HG03064 (cell line): ENCODE results near the gene SRMS.

Experiments
- ATAC-seq: cut with Tn5 transposase; IDR thresholded peaks from one replicate; pipeline ENCODE4 v1.9.1; 2021; ENCODE audit warnings: low read depth; ENCODE audit not compliant: unreplicated experiment

Gene SRMS

GRCh38 chr20:63547725-63548480 is at the start of gene SRMS:
Gene SRMS, minus strand, starts transcription at chr20:63547749. Its CDS starts 286 bp downstream, at chr20:63547463.
- ATAC-seq, result no peak

GRCh38 chr20:63596423-63596822 is 48.9 kb upstream of the SRMS start:
- no peak for ATAC-seq

- ATAC-seq, result no peak
Measured at GRCh38 chr20:63595416-63596127, 48.0 kb upstream of the SRMS start.

GRCh38 chr20:63594043-63594561 is 46.6 kb upstream of the SRMS start:
- ATAC-seq, result no peak

- no peak for ATAC-seq
Measured at GRCh38 chr20:63592661-63593060, 45.1 kb upstream of the SRMS start.

GRCh38 chr20:63591786-63592355 is 44.3 kb upstream of the SRMS start:
- no peak for ATAC-seq

- ATAC-seq, result no peak
Measured at GRCh38 chr20:63591147-63591533, 43.6 kb upstream of the SRMS start.

- no peak for ATAC-seq
Measured at GRCh38 chr20:63590218-63591146, 42.9 kb upstream of the SRMS start.

GRCh38 chr20:63589261-63590217 is 42.0 kb upstream of the SRMS start:
- ATAC-seq, result no peak

GRCh38 chr20:63588641-63589041 is 41.1 kb upstream of the SRMS start:
- no peak for ATAC-seq

- ATAC-seq, result no peak
Measured at GRCh38 chr20:63587776-63588591, 40.4 kb upstream of the SRMS start.

GRCh38 chr20:63587256-63587655 is 39.7 kb upstream of the SRMS start:
- no peak for ATAC-seq

- ATAC-seq, result no peak
Measured at GRCh38 chr20:63586797-63587196, 39.2 kb upstream of the SRMS start.

- ATAC-seq, result no peak
Measured at GRCh38 chr20:63585616-63586565, 38.3 kb upstream of the SRMS start.

GRCh38 chr20:63582382-63583063 is 35.0 kb upstream of the SRMS start:
- ATAC-seq, result no peak

GRCh38 chr20:63580796-63581461 is 33.4 kb upstream of the SRMS start:
- ATAC-seq, result no peak
